Activated CD4-positive, alpha-beta T cell treated with anti-CD3 and anti-CD28 coated beads, Interleukin-2, Interleukin-6, amounts not matched to agents 100 ng/mL and 50 ng/mL, durations not matched to agents 16 hours and 8 hours (primary cell): ENCODE measurements around the gene PHF1.

Experiments used
- DNase-seq: peaks from one replicate; pipeline ENCODE4 v3.0.0-alpha.2; 2020

Gene PHF1

DNA sequence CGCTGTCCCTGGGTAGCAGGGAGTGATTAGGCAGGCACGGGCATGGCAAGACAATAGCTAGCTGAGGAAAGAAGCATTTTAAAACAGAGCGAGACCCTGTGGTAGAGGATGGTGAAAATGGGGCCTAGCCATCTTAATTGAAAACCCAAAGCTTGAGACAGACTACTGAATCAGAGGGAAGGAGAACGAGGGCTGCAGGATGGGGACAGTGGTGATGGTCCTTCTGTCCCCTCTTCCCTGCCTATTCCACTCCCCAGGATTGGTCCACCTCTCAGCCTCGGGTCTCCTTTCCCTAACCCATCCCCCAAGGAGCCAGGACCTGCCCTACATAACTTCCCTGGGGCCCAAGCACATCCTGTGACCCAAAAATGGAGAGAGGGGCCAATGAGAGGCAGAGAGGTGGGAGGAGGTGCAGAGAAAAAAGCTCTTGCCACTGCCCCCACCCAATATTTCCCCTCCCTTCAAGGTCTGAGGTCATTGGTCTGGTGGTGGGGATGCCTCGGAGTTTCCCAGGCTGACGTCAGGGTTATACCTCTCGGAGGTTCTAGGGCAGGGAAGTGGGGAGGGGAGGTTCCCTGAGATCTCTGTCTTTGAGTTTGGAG, 8.0 kb downstream of the PHF1 start:
- DNase-seq = peak; percentile 80

DNA sequence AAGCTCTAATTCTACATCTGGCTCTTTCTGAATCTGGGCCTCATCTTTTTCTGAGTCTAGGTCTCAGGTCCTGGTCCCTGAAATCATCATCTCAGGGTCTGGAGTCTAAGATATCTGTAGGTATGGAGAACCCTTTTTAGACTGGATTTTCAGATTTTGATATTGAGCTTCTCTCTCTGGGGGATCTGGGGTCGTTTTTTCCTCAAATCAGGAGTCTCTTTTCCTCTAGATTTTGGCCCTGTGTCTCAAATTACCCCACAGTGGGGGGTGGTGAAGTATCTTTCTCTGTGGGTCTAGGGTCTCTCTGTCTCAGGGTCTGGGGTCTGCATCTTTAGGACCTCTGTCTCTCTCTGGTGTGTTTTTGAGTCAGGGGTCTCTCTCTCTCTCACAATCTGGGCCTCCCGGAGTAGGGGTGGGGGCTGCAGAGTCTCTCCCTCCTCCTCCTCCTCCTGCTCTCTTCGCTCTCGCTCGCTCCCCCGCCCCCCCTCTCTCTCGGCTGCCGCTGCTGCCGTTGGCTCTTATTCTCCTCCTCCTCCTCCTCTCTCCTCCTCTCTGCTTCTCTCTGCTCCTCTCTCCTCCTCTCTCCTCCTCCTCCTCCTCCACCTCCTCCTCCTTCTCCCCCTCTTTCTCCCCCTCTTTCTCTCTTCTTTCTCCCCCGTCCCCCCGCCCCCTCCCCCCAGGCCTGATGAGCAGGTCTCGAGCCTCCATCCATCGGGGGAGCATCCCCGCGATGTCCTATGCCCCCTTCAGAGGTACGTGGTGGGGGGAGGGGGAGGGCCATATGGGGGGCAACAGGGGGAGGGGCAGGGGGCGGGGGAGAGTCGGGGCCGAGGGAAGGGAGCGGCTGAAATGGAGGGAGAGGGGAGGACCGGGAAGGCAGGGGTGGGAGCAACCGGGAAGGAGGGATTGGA, 9.0 kb downstream of the PHF1 start, which contains the start of gene SYNGAP1:
Gene SYNGAP1, plus strand, starts transcription at position 486 of the 911 bp plus-strand sequence. Its CDS starts 200 bp downstream, at position 686.
- DNase-seq = peak; percentile 59

DNA sequence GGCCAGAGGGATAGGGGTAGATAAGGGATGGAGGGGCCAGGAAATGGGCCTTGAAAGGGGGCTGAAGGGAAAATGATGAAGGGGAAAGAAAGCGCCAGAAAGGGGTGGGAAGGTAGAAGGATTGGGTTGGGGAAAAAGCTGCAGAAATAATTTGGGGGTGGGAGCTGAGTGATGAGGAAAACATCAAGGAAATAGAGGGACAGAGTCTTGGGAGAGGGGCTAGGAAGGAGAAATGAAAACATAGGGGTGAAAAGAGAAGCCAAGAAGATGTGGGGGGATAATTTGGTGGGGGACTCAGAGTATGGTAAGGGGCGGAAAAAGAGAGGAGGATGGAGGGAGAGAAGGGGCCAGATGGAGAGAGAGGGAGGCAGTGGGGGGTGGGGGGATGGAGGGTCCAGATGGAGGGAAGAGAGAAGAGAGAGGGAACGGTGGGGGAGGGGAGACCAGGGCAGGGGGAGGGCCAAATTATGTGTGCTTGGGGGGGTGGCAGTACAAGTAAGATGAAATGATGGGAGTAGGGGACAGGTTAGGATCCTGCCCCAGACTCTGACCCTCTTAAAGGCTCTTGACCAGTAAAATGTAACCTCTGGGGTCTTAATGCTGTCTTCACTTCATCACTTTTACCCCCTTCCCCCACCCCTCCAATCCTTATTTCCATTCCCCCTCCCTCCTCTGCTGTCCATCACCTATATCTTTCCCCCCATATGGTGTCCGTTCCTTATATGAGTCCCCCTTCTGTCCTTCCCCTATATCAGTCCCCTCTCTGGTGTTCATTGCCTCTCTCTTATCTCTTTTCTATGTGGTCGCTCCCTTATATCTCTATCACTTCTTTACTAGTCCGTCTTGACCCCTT, 9.9 kb downstream of the PHF1 start:
- no peak for DNase-seq

DNA sequence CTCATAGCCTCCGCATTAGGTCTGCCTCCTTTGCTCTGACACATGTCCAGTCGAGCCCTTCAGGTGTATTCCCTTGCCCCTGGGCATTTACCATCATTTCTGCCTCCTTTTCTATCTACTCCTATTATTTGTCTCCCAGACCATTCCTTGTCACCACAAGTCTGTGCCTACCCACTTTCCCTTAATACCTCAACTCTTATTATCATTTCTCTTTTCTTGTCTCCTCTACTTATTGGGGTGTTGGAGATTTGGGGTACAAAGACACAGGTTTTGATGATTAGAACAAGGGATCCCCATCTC, 10.5 kb downstream of the PHF1 start:
- DNase-seq = no peak

DNA sequence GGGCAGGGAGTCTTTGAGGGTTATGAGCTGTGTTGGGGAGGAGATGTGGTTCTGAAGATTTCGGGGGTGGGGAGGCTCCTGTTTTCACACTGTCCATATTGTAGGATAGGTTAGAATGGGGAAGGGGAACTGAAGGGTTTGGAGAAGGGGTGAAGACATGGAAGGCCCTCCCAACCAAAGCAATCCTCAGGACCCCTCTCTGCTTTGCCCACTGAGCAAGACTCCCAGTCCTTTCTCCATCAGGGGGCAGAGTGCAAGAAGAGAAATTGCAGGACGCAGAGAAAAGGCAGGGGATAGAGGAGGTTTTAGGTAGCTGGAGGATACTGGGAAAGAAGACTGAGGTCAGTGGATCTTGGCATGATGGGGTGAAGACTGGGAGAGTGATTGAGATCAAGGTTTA, 13.0 kb downstream of the PHF1 start:
- DNase-seq = no peak

DNA sequence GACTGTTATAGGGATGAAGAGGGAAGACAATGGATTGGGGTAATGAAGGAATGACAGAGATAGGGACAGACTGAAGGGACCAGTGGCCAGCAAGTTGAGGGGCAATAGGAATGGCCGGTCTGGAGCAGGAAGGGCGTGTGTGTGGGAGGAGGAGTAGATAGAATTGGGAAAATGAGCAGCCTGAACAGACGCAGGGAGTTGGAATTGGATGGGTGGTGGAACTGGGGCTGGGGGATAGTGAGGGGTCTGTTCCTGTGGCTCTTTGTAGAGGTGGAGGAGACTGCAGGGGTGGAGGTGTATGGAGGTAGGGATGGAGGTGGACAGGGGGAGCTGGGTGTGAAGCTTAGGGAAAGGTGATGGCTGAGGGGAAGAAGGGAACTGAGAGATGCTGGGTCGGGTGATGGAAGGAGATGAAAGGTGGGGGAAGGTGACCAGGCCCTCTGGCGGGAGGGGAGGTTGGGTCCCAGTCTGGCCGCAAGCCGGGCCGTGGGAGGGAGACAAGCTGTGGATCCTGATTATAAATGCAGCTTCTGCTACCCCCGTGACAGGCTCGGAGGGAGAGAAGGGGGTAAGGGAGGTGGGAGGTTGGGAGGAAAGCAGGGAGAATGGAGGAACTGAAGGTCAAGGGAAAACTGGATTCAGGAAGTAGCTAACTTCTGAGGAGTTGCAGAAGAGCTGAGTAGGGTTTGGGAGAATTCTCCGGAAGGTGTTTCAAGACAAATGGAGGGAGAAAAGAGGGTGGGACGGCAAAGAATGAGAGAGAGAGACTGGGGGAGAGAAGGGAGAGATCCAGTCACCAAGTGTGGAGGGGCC, 14.2 kb downstream of the PHF1 start:
- DNase-seq = no peak

DNA sequence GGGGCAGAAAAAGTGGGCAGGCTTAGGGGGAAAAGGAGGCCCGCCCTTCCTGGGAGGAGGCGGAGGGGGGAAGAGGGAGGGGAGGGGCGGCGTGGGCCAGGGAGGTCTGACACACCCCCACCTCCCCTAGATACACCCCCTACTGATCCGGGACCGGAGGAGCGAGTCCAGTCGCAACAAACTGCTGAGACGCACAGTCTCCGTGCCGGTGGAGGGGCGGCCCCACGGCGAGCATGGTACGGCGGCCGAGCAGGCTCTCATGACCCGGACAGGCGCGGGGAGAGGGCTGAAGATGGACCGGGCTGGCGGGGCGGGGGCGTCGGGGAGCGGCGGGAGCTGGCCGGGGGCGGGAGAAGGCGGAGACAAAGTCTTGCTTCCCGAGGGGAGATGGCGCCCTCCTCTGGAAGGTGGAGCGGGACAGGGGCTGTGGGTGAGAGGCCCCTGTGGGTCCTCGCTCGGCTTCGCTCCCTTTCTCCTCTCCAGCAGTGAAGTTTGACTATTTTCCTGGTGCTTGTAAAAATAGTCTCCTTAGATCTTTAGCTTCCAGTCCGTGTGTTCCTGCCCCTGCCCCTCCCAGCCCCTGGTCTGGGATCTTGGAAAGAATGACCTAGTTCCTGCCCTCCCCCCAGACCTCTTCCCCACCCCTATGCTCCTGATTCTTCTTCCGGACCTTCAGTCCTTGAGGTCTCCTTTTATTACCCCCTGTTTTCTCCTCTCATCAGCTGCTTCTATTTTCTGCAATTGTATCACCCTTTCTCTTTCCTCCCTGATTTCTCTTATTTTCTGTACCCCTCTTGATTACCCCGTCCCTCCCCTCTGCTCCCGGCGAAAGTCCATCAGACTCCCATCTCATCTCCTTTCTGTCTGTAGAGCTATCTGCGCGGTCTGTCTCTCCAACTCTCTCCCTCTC, 15.1 kb downstream of the PHF1 start:
- DNase-seq = peak; percentile 87

DNA sequence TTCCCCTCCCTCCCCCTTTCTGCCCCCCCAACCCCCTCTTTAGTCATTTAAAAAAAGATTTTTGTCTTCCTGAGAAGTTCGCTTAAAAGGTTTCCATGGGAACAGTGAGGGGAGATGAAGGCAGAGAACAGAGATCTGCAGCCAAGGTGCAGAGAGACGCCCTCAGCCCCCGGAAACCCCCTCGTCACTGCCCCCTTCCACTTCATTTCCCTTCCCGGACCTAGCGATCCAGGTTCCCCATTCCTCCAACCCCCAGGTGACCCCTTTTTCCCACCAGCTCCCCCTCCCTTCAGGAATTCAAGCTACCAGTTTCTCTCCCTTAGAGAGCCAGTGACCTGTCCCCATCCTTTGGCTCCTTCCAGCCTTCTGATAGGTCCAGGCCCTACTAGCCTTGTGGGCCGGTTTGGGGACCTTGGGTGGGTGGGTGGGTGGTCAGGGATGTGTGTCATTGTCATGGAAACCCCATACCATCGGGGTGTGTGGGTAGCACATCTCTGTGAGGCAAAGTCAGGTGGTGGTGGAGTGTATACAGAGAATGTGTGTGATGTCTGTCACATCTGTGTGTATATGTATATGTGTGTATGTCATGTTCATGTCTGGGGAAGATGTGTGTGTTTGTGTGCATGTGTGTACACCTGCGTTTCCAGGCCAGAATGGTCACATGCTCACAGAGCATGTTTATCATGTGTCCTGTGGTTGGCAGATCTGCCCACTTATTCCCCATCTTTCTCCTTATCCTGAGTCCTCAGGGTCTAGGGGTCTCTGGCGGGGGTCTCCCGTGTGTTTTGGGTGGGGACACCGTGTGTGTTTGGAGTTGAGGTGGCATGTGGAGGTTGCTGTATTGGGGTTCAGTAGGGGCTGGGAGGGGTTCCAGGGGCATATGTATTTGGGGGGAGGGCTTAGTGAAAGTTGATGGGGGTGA, 16.0 kb downstream of the PHF1 start:
- peak; percentile 36 for DNase-seq

DNA sequence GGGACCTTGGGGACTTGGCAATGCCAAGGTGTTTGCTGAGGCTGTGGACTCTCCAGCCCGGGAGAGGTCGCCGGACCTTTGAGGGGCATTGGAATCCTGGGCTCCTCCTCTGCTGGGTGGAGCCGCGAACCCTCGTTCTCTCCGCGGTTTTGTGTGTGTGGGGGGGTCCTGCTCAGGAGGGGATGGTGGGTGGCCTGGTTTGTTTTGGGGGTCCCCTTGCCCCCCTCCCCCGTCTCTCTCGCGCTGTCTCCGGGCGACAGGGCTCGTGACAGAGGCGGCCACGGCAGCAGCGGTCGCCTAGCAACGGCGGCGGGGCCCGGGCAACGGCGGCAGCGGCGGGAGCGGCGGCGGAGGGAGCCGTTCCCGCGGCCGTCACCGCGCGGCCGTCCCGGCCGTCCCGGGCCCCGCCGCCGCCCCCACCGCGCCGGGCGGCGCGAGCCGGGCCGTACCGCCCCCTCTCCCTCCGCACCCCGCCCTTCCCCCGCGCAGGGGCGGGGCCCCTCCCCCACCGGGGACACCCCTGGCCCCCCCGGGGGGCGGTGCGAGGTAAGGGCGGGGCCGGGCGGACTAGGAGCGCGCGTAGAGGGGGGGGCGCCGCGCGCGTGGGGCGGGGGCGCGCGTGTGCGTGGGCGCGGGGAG, 16.9 kb downstream of the PHF1 start:
- DNase-seq = peak; percentile 55

DNA sequence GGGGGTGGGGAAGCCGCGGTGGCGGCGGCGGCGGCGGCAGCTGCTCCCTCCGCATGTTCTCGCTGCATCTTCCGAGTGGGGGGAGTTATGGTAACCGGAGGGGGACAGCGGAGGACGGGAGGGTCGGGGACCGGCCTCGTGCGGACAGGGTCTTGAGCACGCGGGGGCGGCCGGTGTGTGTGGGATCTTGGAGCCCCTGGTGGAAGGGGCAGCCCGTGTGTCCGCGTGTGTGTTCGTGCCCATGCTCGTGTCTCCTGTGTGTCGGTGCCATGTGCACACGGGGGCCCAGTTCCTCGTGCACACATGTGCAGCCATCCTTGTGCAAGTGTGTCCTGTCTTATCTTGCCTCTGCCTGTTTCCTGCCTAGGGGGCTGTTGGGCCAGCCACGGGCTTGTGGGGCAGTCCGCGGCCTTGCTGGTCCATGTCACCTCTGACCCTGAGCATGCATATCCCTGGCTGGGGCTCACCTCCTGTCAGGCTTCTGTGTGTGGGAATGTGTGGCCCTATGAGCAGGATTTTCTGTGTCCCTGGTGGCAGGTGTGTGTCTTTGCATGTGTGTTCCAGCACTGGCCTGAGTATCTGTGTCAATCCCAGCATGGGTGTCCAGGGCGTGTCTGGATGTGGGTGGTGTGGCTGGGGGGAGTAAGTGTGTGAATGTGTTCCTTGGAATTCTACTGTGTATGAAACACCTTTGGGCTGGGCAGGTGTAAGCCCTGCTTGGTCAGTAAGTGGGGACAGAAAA, 17.6 kb downstream of the PHF1 start:
- DNase-seq = peak; percentile 66

DNA sequence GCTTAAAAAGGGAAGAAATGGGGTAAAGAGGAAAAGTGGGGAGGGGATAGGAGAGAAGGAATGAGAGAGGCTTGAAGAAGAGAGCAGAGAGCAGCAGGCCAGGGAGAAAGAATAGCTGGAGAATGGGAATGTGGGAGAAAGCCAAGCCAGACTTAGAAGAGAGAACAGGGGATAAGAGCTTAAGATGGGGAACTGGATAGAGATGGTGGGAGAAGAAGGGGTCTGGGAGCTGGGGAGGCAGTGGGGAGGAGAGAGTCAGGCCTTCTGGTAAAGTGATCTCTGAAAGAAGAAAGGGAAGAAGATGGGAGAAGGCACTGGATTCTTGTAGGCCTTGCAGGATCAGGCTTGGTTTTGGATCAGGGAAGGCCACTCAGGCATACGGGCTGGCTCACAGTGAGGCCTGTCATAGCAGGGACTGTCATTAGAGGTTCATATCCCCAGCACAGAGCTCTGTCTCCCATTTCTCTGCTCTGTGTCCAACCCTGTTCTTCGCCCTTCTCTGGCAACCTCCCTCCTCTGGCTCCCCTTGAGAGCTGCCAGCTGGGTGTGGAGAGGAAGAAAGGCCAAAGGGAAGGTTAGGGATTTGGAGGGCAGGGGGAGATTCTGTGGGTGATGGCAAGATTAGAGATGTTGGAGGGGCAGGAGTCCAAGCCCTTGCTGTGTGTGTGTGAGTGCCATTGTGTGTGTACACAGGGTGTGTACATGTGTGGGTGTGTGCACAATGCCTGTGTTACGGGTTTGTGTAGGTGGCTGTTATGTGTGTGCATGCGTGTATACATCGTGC, 18.3 kb downstream of the PHF1 start:
- DNase-seq = no peak

DNA sequence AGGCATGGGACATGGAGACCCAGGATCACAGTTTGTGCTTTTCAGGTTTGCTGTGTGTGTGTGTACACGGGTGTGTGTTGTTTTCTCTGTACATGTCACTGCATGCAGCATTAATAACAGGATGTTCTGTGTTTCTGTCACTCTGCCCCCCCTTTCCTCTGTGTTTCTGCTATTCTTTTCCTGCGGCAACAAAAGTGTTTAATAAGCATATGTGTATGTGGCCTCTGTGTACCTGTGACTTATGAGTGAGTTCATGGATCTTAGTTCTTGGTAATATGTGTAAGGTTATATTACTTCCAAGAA, 18.9 kb downstream of the PHF1 start:
- DNase-seq = peak; percentile 37

DNA sequence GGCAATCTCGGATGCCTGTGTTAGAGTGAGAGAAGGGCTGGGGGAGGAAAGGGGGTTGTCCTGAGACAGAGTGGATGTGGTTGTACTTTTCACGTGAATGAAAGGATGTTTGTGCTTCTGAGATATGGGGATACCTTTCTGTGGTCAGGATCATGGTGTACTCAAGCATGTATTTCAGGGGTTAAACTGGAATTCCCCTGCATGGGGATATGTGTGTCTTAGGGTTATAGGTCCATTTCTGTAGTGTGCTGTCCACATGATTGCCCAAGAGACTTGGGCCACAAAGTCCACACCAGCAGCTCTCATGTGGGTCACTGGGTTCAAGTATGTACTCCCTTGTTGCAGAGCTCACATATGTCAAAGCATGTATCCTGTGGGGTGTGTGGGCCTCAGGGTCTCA, 19.5 kb downstream of the PHF1 start:
- DNase-seq = peak; percentile 33

DNA sequence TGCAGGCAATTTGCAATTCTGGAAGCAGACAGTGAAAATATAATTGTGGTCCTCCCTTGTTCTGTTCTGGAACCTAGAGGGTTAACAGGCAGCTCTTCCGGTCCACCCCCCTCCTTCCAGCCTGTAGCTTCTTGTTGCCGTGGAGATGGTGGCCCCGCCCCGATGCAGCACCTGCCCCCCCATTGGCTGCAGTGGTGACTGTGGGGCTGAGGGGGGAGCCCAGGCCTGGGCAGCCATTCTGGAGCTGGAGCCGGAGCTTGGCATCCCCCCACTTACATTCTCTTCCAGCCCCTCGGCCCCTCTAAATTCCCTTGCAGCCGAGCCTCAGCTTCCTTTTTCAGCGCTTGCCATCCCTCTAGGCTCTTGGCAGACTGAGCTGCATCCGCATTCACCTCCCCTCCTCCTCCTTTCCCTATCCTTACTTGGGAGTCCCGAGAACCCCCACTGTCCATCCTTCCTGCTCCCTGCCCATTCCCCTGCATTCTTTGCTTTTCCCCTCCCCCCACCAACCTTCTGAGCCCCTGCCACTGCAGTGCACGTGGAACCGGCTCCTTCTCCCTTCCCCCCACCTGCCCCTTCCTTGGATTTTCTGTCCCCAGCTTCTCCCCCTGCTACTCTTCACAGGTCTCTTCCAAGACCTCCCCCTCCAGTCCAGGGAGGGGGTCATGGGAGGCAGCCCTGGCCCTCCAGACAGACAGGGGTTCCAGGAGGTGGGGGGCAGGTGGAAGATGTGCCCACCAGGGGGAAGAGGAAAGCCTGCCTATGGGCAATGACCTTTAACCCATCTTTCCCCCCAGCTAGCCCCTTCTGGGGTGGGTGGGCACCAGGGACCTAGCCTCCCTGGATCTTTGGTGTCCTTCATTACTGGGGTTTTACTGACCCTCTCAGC, 20.4 kb downstream of the PHF1 start:
- peak; percentile 83 for DNase-seq

DNA sequence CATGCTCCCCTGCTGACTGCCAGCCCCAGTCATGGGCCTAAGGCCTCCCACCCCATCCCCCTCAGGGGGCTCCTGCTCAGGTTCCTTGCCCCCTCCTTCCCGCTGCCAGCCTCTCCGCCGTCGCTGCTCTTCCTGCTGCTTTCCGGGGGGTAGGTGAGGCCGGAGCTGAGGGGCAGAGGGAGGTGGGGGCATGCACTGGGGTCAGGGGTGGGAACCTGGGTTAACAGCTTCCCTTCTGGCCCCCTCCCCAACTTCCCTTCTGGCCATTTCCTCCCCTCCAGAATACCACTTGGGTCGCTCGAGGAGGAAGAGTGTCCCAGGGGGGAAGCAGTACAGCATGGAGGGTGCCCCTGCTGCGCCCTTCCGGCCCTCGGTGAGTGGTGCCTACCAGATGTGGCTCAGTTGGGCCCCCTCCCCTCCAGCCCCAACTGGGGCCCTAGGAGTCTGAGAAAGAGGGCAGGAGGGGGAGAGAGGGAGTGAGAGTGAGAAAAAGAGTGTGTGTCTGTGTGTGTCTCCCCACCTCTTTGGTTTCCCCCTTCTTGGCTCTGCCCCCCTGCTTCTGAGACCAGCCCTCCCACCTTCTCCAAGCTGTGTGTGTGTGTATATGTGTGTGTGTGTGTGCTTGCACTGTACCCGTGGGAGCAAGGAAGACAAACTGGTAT, 21.2 kb downstream of the PHF1 start:
- DNase-seq = no peak

DNA sequence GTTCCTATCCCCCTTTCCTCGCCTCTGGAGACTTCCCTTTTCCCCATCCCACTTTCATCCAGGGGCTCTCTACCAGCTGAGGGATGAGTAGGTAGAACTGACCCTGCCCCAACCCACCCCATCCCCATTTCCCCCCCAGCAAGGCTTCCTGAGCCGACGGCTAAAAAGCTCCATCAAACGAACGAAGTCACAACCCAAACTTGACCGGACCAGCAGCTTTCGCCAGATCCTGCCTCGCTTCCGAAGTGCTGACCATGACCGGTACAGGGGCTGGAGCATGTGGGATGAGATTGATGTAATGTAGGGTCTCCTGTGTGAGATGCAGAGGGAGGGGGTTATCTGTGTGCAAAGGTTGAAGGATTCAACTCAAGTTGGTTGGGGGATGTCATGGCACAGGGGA, 21.7 kb downstream of the PHF1 start:
- DNase-seq = no peak

DNA sequence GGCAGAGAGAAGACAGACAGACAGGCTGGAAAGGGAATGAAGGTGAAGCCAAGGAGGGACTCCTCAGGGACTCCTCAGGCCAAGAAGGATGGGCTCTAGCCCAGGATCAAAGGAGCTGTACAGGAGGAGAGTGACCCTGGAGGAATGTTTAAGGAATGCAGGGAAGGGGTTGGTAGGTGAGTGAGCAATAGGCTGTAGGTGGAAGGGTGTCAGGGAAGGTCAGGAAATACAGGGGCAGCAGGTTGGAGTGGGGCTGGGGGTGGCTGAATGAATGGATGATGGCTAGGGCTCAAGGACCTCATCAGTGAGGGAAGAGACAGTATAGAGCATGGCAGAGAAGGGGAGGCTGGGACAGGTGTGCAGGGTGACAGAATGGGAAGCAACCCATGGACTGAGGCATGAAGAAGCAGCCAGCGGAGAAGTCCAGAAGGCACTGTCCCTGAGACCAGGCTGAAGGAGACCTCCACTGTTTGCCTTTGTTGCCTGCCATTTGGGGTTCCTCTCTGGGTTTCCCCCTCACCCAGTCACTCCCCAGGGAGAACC, 22.3 kb downstream of the PHF1 start:
- DNase-seq = no peak
